Chondrocyte (in vitro differentiated cells): ENCODE measurements around the gene KLHL20. TPM values are rescaled to one million over a fixed set of nuclear protein-coding genes. Genes with fewer than 3 reads are reported as not detected.
"Not testable (repeated sequence)": the region's sequence is repeated elsewhere in the genome, so short reads cannot be mapped to it uniquely, and the experiment has no call there.

Experiments
- DNase-seq: peaks from one replicate; pipeline ENCODE4 v3.0.0; 2021; ENCODE audit warnings: mixed read lengths, low spot score
- H3K27ac Mint-ChIP-seq: one replicate; pipeline ENCODE4 v1.8.0; 2021; ENCODE audit warnings: mild to moderate bottlenecking, moderate library complexity, mixed read lengths; ENCODE audit not compliant: unreplicated experiment
- H3K27me3 Mint-ChIP-seq: 2 replicates; pipeline ENCODE4 v1.8.0; 2021; ENCODE audit warnings: low read depth, mixed read lengths
- H3K36me3 Mint-ChIP-seq: 2 replicates; pipeline ENCODE4 v1.8.0; 2021; ENCODE audit warnings: low read depth, mixed read lengths
- H3K4me1 Mint-ChIP-seq: 2 replicates; pipeline ENCODE4 v1.8.0; 2021; ENCODE audit warnings: low read depth, mild to moderate bottlenecking, mixed read lengths
- H3K4me3 Mint-ChIP-seq: one replicate; pipeline ENCODE4 v1.8.0; 2021; ENCODE audit warnings: mild to moderate bottlenecking, moderate library complexity, mixed read lengths; ENCODE audit not compliant: unreplicated experiment
- H3K9me3 Mint-ChIP-seq: 2 replicates; pipeline ENCODE4 v1.8.0; 2021; ENCODE audit warnings: low read depth, mixed read lengths
- CTCF ChIP-seq: fragments of 200-600 bp; sonication (generic); IDR thresholded peaks from 2 replicates; pipeline ENCODE4 v1.5.0; 2021; ENCODE audit warnings: antibody characterized with exemption, mild to moderate bottlenecking, moderate library complexity
- total RNA-seq: library from RNA; stranded (reverse); gene quantifications from 3 replicates; pipeline ENCODE4 v1.2.1, GENCODE V29; 2021

Gene KLHL20
- total RNA-seq, 1 donor from 2014 or later: 29.2 TPM

GRCh38 chr1:173688300-173688699 is 26.5 kb upstream of the KLHL20 start:
- Mint-ChIP-seq H3K9me3 (no peaks in the 10 kb centered on the region), H3K4me1 (peaks cover 5% of the 10 kb centered on the region), H3K27ac (no peak overlapping the region), H3K36me3 (no peaks in the 10 kb centered on the region), H3K4me3 (no peak overlapping the region), H3K27me3 (no peaks in the 10 kb centered on the region)
- no peak for TF ChIP-seq CTCF
- DNase-seq: no peak

- Mint-ChIP-seq H3K36me3 (peaks cover under 1% of the 10 kb centered on the region), H3K27me3 (peaks cover 4% of the 10 kb centered on the region), H3K27ac (no peak overlapping the region), H3K9me3 (peaks cover 14% of the 10 kb centered on the region), H3K4me1 (peaks cover 5% of the 10 kb centered on the region), H3K4me3 (no peak overlapping the region)
- no peak for DNase-seq
- no peak for TF ChIP-seq CTCF
These were observed 21.5 kb upstream of the KLHL20 start for GRCh38 chr1:173693238-173693637.

GRCh38 chr1:173701299-173701698 is 13.5 kb upstream of the KLHL20 start:
- H3K27ac Mint-ChIP-seq, DNase-seq, H3K4me1 Mint-ChIP-seq, H3K36me3 Mint-ChIP-seq, H3K4me3 Mint-ChIP-seq: not testable (repeated sequence)
- peaks cover 10% of the 10 kb centered on the region for H3K9me3 Mint-ChIP-seq
- H3K27me3 Mint-ChIP-seq: peaks cover 21% of the 10 kb centered on the region

GRCh38 chr1:173702736-173703135 is 12.0 kb upstream of the KLHL20 start:
- no peaks in the 10 kb centered on the region for H3K4me1 Mint-ChIP-seq
- H3K36me3 Mint-ChIP-seq: peaks cover 2% of the 10 kb centered on the region
- no peak for DNase-seq
- peaks cover under 1% of the 10 kb centered on the region for H3K9me3 Mint-ChIP-seq
- no peak overlapping the region for H3K4me3 Mint-ChIP-seq
- no peak for TF ChIP-seq CTCF
- H3K27me3 Mint-ChIP-seq: peaks cover 21% of the 10 kb centered on the region
- H3K27ac Mint-ChIP-seq: no peak overlapping the region

GRCh38 chr1:173705117-173705516 is 9.7 kb upstream of the KLHL20 start:
- TF ChIP-seq CTCF: no peak
- H3K27ac Mint-ChIP-seq: no peak overlapping the region
- H3K4me1 Mint-ChIP-seq: no peaks in the 10 kb centered on the region
- no peaks in the 10 kb centered on the region for H3K36me3 Mint-ChIP-seq
- DNase-seq: no peak
- H3K9me3 Mint-ChIP-seq: no peaks in the 10 kb centered on the region
- no peak overlapping the region for H3K4me3 Mint-ChIP-seq
- H3K27me3 Mint-ChIP-seq: peaks cover 12% of the 10 kb centered on the region

GRCh38 chr1:173708787-173709186 is 6.0 kb upstream of the KLHL20 start:
- Mint-ChIP-seq H3K36me3 (no peaks in the 10 kb centered on the region), H3K27me3 (peaks cover 22% of the 10 kb centered on the region), H3K4me1 (no peaks in the 10 kb centered on the region), H3K9me3 (no peaks in the 10 kb centered on the region), H3K27ac (no peak overlapping the region), H3K4me3 (no peak overlapping the region)
- no peak for TF ChIP-seq CTCF
- no peak for DNase-seq
